MM.1S (cell line): ENCODE results near the gene PGBD2.
"Not testable (repeated sequence)": the region's sequence is repeated elsewhere in the genome, so short reads cannot be mapped to it uniquely, and the experiment has no call there.

Experiments used
- DNase-seq: peaks from one replicate; pipeline ENCODE4 v3.0.0-alpha.2; 2015
- H2AFZ ChIP-seq: fragments of 300-600 bp; sonication (generic); 2 replicates; pipeline ENCODE4 v1.6.0; 2016; ENCODE audit warnings: antibody characterized with exemption, low read length
- H3F3A ChIP-seq: fragments of 300-600 bp; sonication (generic); 2 replicates; pipeline ENCODE4 v1.6.1; 2016; ENCODE audit warnings: mild to moderate bottlenecking, antibody characterized with exemption, low read length, moderate library complexity, mixed read lengths; ENCODE audit not compliant: insufficient read depth
- H3K27ac ChIP-seq: fragments of 300-600 bp; sonication (generic); 2 replicates; pipeline ENCODE4 v1.5.1; 2016; ENCODE audit warnings: mild to moderate bottlenecking, low read length
- H3K27me3 ChIP-seq: fragments of 300-600 bp; sonication (generic); replicated peaks from 2 replicates; pipeline ENCODE4 v1.6.0; 2016; ENCODE audit warnings: low read length; ENCODE audit not compliant: insufficient read depth
- H3K36me3 ChIP-seq: fragments of 300-600 bp; sonication (generic); replicated peaks from 2 replicates; pipeline ENCODE4 v1.6.1; 2016; ENCODE audit warnings: mild to moderate bottlenecking, low read length, mixed read lengths; ENCODE audit not compliant: insufficient read depth
- H3K4me1 ChIP-seq: fragments of 300-600 bp; sonication (generic); 2 replicates; pipeline ENCODE4 v1.6.1; 2016; ENCODE audit warnings: low read length, mixed read lengths
- H3K4me2 ChIP-seq: fragments of 300-600 bp; sonication (generic); 2 replicates; pipeline ENCODE4 v1.6.0; 2016; ENCODE audit warnings: low read depth, low read length
- H3K4me3 ChIP-seq: fragments of 300-600 bp; sonication (generic); 2 replicates; pipeline ENCODE4 v1.5.1; 2016; ENCODE audit warnings: low read length, mixed read lengths
- H3K79me2 ChIP-seq: fragments of 300-600 bp; sonication (generic); 2 replicates; pipeline ENCODE4 v1.6.1; 2016; ENCODE audit warnings: mixed run types, low read length, mixed read lengths
- H3K9ac ChIP-seq: fragments of 300-600 bp; sonication (generic); 2 replicates; pipeline ENCODE4 v1.6.1; 2016; ENCODE audit warnings: low read length, mixed read lengths
- H3K9me2 ChIP-seq: fragments of 300-600 bp; sonication (generic); replicated peaks from 2 replicates; pipeline ENCODE4 v1.6.1; 2016; ENCODE audit warnings: mild to moderate bottlenecking, low read length, mixed read lengths; ENCODE audit not compliant: insufficient read depth
- H3K9me3 ChIP-seq: fragments of 300-600 bp; sonication (generic); replicated peaks from 2 replicates; pipeline ENCODE4 v1.6.1; 2016; ENCODE audit warnings: mild to moderate bottlenecking, low read length, mixed read lengths; ENCODE audit not compliant: insufficient read depth
- H4K20me1 ChIP-seq: fragments of 300-600 bp; sonication (generic); 2 replicates; pipeline ENCODE4 v1.6.1; 2016; ENCODE audit warnings: mild to moderate bottlenecking, low read length, moderate library complexity, mixed read lengths; ENCODE audit not compliant: insufficient read depth
- CTCF ChIP-seq: fragments of 300-600 bp; sonication (generic); IDR thresholded peaks from 2 replicates; pipeline ENCODE4 v1.5.1; 2016; ENCODE audit warnings: antibody characterized with exemption, low read length, mixed read lengths
- EZH2 ChIP-seq: fragments of 300-600 bp; sonication (generic); optimal IDR thresholded peaks from 2 replicates; pipeline ENCODE3; 2017; ENCODE audit warnings: low read depth, mild to moderate bottlenecking, antibody characterized with exemption, low read length, mixed read lengths
- EZH2phosphoT487 ChIP-seq: fragments of 300-600 bp; sonication (generic); IDR thresholded peaks from 2 replicates; pipeline ENCODE4 v1.6.1; 2018; ENCODE audit warnings: antibody characterized with exemption, low read length

PGBD2 gene

GRCh38 chr1:248926401-248927182, 20.6 kb downstream of the PGBD2 start:
- TF ChIP-seq EZH2phosphoT487 (no peak), CTCF (no peak), EZH2 (no peak)
- DNase-seq = no peak
- H3K4me3 ChIP-seq = no peak overlapping the region
- H3K36me3 ChIP-seq = no peaks in the 10 kb centered on the region
- H3K4me1 ChIP-seq = peaks cover 18% of the 10 kb centered on the region
- H4K20me1 ChIP-seq = no peaks in the 10 kb centered on the region
- H3K9ac ChIP-seq = no peak overlapping the region
- no peaks in the 10 kb centered on the region for H3K9me2 ChIP-seq
- no peaks in the 10 kb centered on the region for H3K9me3 ChIP-seq
- no peak overlapping the region for H3K27ac ChIP-seq
- H3K27me3 ChIP-seq = no peaks in the 10 kb centered on the region
- H2AFZ ChIP-seq = no peak overlapping the region
- no peak overlapping the region for H3K4me2 ChIP-seq
- H3K79me2 ChIP-seq = no peaks in the 10 kb centered on the region
- H3F3A ChIP-seq = peaks cover 21% of the 10 kb centered on the region

GRCh38 chr1:248927283-248927682, 21.2 kb downstream of the PGBD2 start:
- Histone ChIP-seq H3K4me1 (peaks cover 18% of the 10 kb centered on the region), H3F3A (peaks cover 21% of the 10 kb centered on the region)
- H3K36me3 ChIP-seq, H3K9me3 ChIP-seq, H4K20me1 ChIP-seq, H2AFZ ChIP-seq, H3K4me2 ChIP-seq, H3K9ac ChIP-seq, H3K4me3 ChIP-seq, DNase-seq, H3K27ac ChIP-seq, H3K27me3 ChIP-seq, H3K79me2 ChIP-seq, H3K9me2 ChIP-seq: not testable (repeated sequence)

- not testable (repeated sequence) for H3K27me3 ChIP-seq, H3K27ac ChIP-seq, H3K4me3 ChIP-seq, H3K4me2 ChIP-seq, DNase-seq, H2AFZ ChIP-seq, H3K79me2 ChIP-seq, H3K9me2 ChIP-seq, H3K9me3 ChIP-seq, H4K20me1 ChIP-seq, H3K36me3 ChIP-seq, H3K9ac ChIP-seq
- Histone ChIP-seq H3F3A (peaks cover 21% of the 10 kb centered on the region), H3K4me1 (peaks cover 18% of the 10 kb centered on the region)
Observed at GRCh38 chr1:248928122-248928521, 22.1 kb downstream of the PGBD2 start.

- H3K27me3 ChIP-seq, H3K27ac ChIP-seq, DNase-seq, H3F3A ChIP-seq, H2AFZ ChIP-seq, H3K79me2 ChIP-seq, H3K9ac ChIP-seq, H3K4me3 ChIP-seq, H3K36me3 ChIP-seq, H3K9me2 ChIP-seq, H3K4me2 ChIP-seq, H3K4me1 ChIP-seq, H4K20me1 ChIP-seq, H3K9me3 ChIP-seq: not testable (repeated sequence)
Observed at GRCh38 chr1:248930037-248930436, 24.0 kb downstream of the PGBD2 start.

- not testable (repeated sequence) for H3K9me2 ChIP-seq, H3K4me1 ChIP-seq, H3K27ac ChIP-seq, H4K20me1 ChIP-seq, H3K4me2 ChIP-seq, H3F3A ChIP-seq, H3K79me2 ChIP-seq, H3K4me3 ChIP-seq, H3K9ac ChIP-seq, H3K36me3 ChIP-seq, H2AFZ ChIP-seq, H3K9me3 ChIP-seq, DNase-seq, H3K27me3 ChIP-seq
Observed at GRCh38 chr1:248938173-248938809, 32.3 kb downstream of the PGBD2 start.

- H3K27me3 ChIP-seq, H3K4me1 ChIP-seq, H3K9ac ChIP-seq, H3K79me2 ChIP-seq, H4K20me1 ChIP-seq, H3F3A ChIP-seq, H3K9me3 ChIP-seq, H3K4me3 ChIP-seq, H3K36me3 ChIP-seq, DNase-seq, H3K4me2 ChIP-seq, H3K27ac ChIP-seq, H3K9me2 ChIP-seq, H2AFZ ChIP-seq: not testable (repeated sequence)
Observed at GRCh38 chr1:248944134-248944999, 38.3 kb downstream of the PGBD2 start.
